ENCODE measurements around the gene MRPS18B.

MRPS18B gene

GRCh38 chr6:30611150-30611855, 6.3 kb upstream of the MRPS18B start:
- H3K9me3 ChIP-seq (ENCODE audit: insufficient read depth, low read length, severe bottlenecking): no peaks in the 10 kb centered on the region
- no peak for TF ChIP-seq CTCF (IDR thresholded peaks at IDR 0.05; ENCODE audit: borderline replicate concordance, extremely low read depth, low read length, poor library complexity, severe bottlenecking)
- no peak for TF ChIP-seq EZH2 (IDR thresholded peaks at IDR 0.05; ENCODE audit: borderline replicate concordance, low read depth, low read length, severe bottlenecking)
- ATAC-seq (ENCODE audit: insufficient read depth, low read depth) (no peak), DNase-seq (no peak)
- H3K27me3 ChIP-seq (ENCODE audit: insufficient read depth, low read length, poor library complexity): no peaks in the 10 kb centered on the region
- no peak overlapping the region for H2AFZ ChIP-seq (ENCODE audit: low read depth, low read length)
- peaks cover 22% of the 10 kb centered on the region for H3K4me1 ChIP-seq (ENCODE audit: insufficient read depth, low read length)
- no peak overlapping the region for H3K4me3 ChIP-seq (ENCODE audit: low read depth in 1 of 2, low read length in 2 of 2)
- peaks cover 28% of the 10 kb centered on the region for H4K20me1 ChIP-seq (ENCODE audit: insufficient read depth, low read length)
- peaks cover 77% of the 10 kb centered on the region for H3K36me3 ChIP-seq (ENCODE audit: insufficient read depth, low read length)
- H3K4me2 ChIP-seq (ENCODE audit: insufficient read depth, low read length): no peak overlapping the region
- H3K9ac ChIP-seq (ENCODE audit: low read depth, low read length): no peak overlapping the region
- H3K27ac ChIP-seq (ENCODE audit: low read length): no peak overlapping the region
- H3K79me2 ChIP-seq (ENCODE audit: insufficient read depth, low read length): peaks cover 73% of the 10 kb centered on the region

GRCh38 chr6:30611856-30612194, 5.8 kb upstream of the MRPS18B start:
- H3K4me1 ChIP-seq (ENCODE audit: insufficient read depth, low read length): peaks cover 22% of the 10 kb centered on the region
- no peak for TF ChIP-seq CTCF (IDR thresholded peaks at IDR 0.05; ENCODE audit: borderline replicate concordance, extremely low read depth, low read length, poor library complexity, severe bottlenecking)
- no peak for TF ChIP-seq EZH2 (IDR thresholded peaks at IDR 0.05; ENCODE audit: borderline replicate concordance, low read depth, low read length, severe bottlenecking)
- H4K20me1 ChIP-seq (ENCODE audit: insufficient read depth, low read length): peaks cover 28% of the 10 kb centered on the region
- no peak overlapping the region for H3K4me3 ChIP-seq (ENCODE audit: low read depth in 1 of 2, low read length in 2 of 2)
- ATAC-seq (ENCODE audit: insufficient read depth, low read depth) (no peak), DNase-seq (no peak)
- peaks cover 77% of the 10 kb centered on the region for H3K36me3 ChIP-seq (ENCODE audit: insufficient read depth, low read length)
- no peak overlapping the region for H2AFZ ChIP-seq (ENCODE audit: low read depth, low read length)
- H3K27ac ChIP-seq (ENCODE audit: low read length): no peak overlapping the region
- H3K9ac ChIP-seq (ENCODE audit: low read depth, low read length): no peak overlapping the region
- peaks cover 75% of the 10 kb centered on the region for H3K79me2 ChIP-seq (ENCODE audit: insufficient read depth, low read length)
- no peak overlapping the region for H3K4me2 ChIP-seq (ENCODE audit: insufficient read depth, low read length)
- no peaks in the 10 kb centered on the region for H3K27me3 ChIP-seq (ENCODE audit: insufficient read depth, low read length, poor library complexity)
- no peaks in the 10 kb centered on the region for H3K9me3 ChIP-seq (ENCODE audit: insufficient read depth, low read length, severe bottlenecking)

- no peak overlapping the region for H3K4me2 ChIP-seq (ENCODE audit: insufficient read depth, low read length)
- H3K4me3 ChIP-seq (ENCODE audit: low read depth in 1 of 2, low read length in 2 of 2): no peak overlapping the region
- no peaks in the 10 kb centered on the region for H3K27me3 ChIP-seq (ENCODE audit: insufficient read depth, low read length, poor library complexity)
- H3K9me3 ChIP-seq (ENCODE audit: insufficient read depth, low read length, severe bottlenecking): no peaks in the 10 kb centered on the region
- no peak overlapping the region; the same call in 1 of the 2 replicates for H3K9ac ChIP-seq (ENCODE audit: low read depth, low read length)
- peaks cover 75% of the 10 kb centered on the region for H3K36me3 ChIP-seq (ENCODE audit: insufficient read depth, low read length)
- no peak overlapping the region for H3K27ac ChIP-seq (ENCODE audit: low read length)
- peaks cover 28% of the 10 kb centered on the region for H4K20me1 ChIP-seq (ENCODE audit: insufficient read depth, low read length)
- H3K4me1 ChIP-seq (ENCODE audit: insufficient read depth, low read length): peaks cover 22% of the 10 kb centered on the region
- DNase-seq (no peak), ATAC-seq (ENCODE audit: insufficient read depth, low read depth) (no peak)
- H3K79me2 ChIP-seq (ENCODE audit: insufficient read depth, low read length): peaks cover 76% of the 10 kb centered on the region
- TF ChIP-seq EZH2 (IDR thresholded peaks at IDR 0.05; ENCODE audit: borderline replicate concordance, low read depth, low read length, severe bottlenecking): no peak
- TF ChIP-seq CTCF (IDR thresholded peaks at IDR 0.05; ENCODE audit: borderline replicate concordance, extremely low read depth, low read length, poor library complexity, severe bottlenecking): peak; percentile 43
- H2AFZ ChIP-seq (ENCODE audit: low read depth, low read length): no peak overlapping the region
These were observed 5.4 kb upstream of the MRPS18B start for GRCh38 chr6:30612213-30612612.

Data from DND-41 (cell line).